Activated effector memory CD4-positive, alpha-beta T cell treated with Interleukin-2 at 50 U/mL for 16 hours (primary cell): ENCODE measurements around the gene ENOX1.
"Not testable (repeated sequence)": the region's sequence is repeated elsewhere in the genome, so short reads cannot be mapped to it uniquely, and the experiment has no call there.

Experiments used
- DNase-seq: peaks from one replicate; pipeline ENCODE4 v3.0.0-alpha.2; 2020

Gene ENOX1

DNA sequence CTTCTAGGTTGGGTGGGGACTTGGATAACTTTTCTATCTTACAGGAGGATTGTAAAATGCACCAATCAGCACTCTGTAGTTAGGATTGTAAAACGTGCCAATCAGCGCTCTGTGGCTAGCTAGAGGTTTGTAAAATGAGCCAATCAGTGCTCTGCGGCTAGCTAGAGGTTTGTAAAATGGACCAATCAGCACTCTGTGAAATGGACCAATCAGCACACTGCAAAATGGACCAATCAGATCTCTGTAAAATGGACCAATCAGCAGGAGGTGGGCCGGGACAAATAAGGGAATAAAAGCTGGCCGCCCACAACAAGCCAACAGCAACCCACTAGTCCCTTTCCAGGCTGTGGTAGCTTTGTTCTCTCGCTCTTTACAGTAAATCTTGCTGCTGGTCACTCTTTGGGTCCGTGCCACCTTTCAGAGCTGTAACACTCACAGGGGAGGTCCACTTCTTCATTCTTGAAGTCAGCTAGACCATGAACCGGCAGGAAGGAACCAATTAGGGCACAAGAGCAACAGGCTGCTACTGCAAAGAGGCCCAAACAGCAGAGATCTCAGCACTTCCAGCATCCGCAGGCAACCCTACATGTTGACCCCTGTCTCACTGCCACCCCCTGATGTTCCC lies 606.6 kb downstream of the ENOX1 start:
- no peak for DNase-seq

DNA sequence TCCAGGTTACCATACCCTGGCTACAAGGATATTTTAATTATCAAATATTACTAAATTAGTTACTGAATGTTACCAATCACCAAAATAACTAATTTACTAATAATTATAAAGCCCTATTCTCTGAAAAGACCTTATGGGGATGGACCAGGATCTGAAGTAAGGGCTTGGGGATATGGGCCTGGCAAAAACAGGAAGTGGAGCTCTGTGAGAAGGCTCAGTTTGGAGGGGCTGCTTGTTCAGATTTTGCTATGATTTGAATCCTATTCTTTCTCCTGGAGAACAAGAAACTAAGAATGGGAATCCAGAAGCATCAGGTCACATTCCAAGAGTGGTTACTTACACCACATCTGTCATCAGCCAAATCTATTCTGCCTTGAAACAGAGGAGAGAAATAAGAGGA lies 615.3 kb downstream of the ENOX1 start:
- no peak for DNase-seq

DNA sequence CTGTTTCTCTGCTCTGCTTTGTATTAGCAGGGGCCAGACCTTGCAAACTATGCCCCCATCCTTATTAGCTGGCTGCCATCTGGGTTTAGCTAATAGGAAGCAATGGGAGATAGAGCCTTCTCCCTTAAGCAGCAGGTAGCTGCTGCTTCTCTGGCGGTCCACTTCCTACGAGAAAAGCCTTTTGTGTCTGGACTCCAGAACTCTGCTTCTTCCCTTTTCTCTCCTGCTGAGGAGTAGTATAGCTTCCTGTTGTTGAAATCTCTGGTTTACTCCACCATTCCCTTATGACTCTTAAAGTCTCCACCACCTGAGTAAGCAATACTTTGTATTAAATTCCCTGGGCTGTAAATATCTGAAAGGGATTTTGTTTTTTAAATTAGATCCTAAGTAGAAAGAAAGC lies 616.3 kb downstream of the ENOX1 start:
- no peak for DNase-seq

DNA sequence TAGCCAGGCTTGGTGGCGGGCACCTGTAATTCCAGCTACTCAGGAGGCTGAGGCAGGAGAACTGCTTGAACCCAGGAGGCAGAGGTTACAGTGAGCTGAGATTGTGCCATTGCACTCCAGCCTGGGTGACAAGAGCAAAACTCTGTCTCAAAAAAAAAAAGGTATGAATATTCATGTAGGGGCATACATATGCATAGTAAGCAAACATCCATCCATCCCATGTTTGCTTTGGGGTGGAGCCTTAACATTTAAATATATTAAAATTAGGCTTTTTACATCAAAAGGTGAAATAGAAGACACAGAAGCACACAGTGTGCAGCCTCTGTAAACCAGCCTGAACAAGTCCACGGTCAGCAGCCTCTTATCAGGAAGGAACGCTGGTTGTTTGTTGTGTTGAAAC lies 618.3 kb downstream of the ENOX1 start:
- DNase-seq: not testable (repeated sequence)

DNA sequence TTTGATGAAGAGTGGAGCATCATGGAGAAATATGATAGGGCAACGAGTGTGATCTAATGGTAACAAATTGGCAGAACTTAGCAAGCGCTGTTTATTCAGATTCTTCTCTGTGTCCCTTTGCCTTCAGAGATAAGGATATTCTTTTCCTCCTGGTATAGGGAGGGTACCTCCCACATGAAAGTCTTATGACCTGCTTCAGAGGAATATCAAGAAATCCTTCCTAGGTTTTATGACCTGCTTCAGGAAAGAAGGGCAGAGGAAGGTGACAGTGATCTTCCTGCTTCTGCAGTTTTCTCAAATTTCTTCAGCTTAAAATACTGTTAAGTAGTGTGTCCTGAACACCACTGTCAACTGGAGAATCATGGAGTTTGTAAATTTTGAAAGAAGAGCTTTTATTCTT lies 619.0 kb downstream of the ENOX1 start:
- DNase-seq: no peak

DNA sequence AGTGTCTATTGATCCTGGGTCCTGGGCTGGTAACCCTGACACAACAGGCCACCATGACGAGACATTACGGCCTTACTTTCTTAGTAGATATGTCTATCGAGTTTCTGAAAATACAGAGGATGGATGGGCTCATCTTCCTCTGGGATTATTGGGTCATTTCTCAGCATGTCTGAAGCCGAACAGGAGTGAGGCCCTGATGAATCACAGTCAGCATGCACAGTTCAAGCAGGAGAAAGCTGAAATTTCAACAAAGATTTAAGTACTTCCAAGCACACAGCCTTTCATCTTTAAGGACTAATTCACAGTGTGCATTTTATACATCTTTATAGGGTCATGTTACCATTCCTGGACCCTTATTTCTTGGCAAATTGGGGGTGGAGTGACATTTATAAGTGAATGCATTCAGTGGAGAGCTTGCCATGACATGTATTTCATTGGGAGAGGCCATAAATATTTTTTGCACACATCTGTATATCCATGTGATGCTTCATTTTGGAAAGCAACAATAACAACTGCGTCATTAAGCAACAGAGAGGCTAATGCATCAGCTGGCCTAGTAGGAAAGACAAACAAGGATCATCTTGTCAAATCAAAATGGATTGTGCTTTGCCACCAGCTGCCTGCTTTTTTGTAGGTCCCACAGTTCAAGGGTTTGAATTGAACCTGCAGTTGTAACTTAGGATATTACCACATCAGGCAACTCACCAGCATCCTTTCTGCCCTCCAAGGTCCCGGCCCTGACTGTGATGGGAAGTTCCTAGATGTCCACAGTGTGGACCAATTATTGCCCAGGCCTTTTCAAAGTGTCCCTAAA lies 619.9 kb downstream of the ENOX1 start:
- DNase-seq: no peak
